HFFc6 (cell line): ENCODE results near the gene ZACN. TPM values are rescaled to one million over a fixed set of nuclear protein-coding genes. Genes with fewer than 3 reads are reported as not detected.
"Not testable (repeated sequence)": the region's sequence is repeated elsewhere in the genome, so short reads cannot be mapped to it uniquely, and the experiment has no call there.

ENCODE experiments used
- DNase-seq: peaks from one replicate; pipeline ENCODE4 v3.0.0-alpha.2; 2018
- H3K27ac Mint-ChIP-seq: 2 replicates; pipeline ENCODE4 v1.8.0; 2020; ENCODE audit warnings: mild to moderate bottlenecking, mixed read lengths
- H3K27me3 Mint-ChIP-seq: 2 replicates; pipeline ENCODE4 v1.8.0; 2021; ENCODE audit warnings: mild to moderate bottlenecking, moderate library complexity, mixed read lengths; ENCODE audit not compliant: insufficient read depth
- H3K36me3 Mint-ChIP-seq: 2 replicates; pipeline ENCODE4 v1.8.0; 2021; ENCODE audit warnings: low read depth, mixed read lengths
- H3K4me1 Mint-ChIP-seq: 2 replicates; pipeline ENCODE4 v1.8.0; 2020; ENCODE audit warnings: low read depth, mixed read lengths
- H3K4me3 Mint-ChIP-seq: 2 replicates; pipeline ENCODE4 v1.8.0; 2020; ENCODE audit warnings: mild to moderate bottlenecking, moderate library complexity, mixed read lengths
- H3K9me3 Mint-ChIP-seq: 2 replicates; pipeline ENCODE4 v1.8.0; 2020; ENCODE audit warnings: mild to moderate bottlenecking, mixed read lengths
- total RNA-seq, 6 experiments: library from RNA; stranded (reverse); fragmentation: NEBNext Ultra II Directional; extraction: Animal tissue kit (Norgen Biotek cat#: 25700); gene quantifications; 2 replicates in 1 of 6; 3 replicates in 5 of 6; pipeline ENCODE4 v1.2.3, GENCODE V29; 2021
- TF ChIP-seq, protein P1 (sequence below): fragments of 200-600 bp; sonication (generic); IDR thresholded peaks from 2 replicates; pipeline ENCODE4 v1.5.0; 2021; ENCODE audit warnings: antibody characterized with exemption, mild to moderate bottlenecking

Gene ZACN
- total RNA-seq, 6 experiments from 2014 or later: 0.23 to 0.26 TPM; not detected in 4

DNA sequence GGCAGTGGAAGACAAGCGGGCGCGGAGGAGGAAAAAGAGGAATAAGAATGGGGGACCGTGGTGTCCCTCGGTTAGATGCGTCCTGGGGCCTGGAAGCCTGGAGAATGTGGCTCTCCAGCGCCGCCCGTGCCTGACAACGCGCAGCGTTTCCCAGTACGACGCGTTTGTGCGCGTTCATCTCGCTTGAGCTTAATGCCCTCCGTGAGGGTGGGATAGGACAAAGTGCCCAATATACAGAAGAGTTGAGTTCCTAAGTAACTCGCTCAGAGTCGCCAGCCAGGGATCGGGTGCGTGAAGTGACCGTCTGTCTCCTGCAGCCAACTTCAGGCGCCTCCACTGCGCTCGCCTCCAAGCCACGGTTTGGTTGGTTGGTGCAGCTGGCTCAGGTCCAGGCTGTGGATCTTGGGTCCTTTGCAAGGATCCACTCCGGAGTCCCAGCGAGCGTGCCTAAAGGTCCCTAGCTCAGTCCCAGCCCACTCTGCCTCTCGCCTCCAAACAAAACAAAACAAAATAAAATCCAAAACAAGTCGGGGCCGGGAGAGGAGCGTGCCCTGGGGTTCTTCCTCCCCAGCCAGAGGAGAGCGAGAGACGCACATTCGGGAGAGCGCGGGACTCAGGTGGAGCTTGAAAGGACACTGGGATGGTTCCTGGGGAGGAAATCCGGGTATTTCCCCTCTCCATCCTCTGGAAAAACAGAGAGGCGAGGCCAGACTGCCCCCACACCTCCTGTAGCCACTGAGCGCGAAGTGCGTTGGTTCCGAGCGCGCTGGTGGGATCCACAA, 3.4 kb upstream of the ZACN start:
- no peak for DNase-seq
- Mint-ChIP-seq H3K4me3 (no peak overlapping the region), H3K4me1 (peaks cover 21% of the 10 kb centered on the region), H3K27ac (no peak overlapping the region), H3K27me3 (peaks cover 53% of the 10 kb centered on the region), H3K9me3 (no peaks in the 10 kb centered on the region), H3K36me3 (peaks cover 8% of the 10 kb centered on the region)
- TF ChIP-seq, protein P1, sequence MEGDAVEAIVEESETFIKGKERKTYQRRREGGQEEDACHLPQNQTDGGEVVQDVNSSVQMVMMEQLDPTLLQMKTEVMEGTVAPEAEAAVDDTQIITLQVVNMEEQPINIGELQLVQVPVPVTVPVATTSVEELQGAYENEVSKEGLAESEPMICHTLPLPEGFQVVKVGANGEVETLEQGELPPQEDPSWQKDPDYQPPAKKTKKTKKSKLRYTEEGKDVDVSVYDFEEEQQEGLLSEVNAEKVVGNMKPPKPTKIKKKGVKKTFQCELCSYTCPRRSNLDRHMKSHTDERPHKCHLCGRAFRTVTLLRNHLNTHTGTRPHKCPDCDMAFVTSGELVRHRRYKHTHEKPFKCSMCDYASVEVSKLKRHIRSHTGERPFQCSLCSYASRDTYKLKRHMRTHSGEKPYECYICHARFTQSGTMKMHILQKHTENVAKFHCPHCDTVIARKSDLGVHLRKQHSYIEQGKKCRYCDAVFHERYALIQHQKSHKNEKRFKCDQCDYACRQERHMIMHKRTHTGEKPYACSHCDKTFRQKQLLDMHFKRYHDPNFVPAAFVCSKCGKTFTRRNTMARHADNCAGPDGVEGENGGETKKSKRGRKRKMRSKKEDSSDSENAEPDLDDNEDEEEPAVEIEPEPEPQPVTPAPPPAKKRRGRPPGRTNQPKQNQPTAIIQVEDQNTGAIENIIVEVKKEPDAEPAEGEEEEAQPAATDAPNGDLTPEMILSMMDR: no peak

DNA sequence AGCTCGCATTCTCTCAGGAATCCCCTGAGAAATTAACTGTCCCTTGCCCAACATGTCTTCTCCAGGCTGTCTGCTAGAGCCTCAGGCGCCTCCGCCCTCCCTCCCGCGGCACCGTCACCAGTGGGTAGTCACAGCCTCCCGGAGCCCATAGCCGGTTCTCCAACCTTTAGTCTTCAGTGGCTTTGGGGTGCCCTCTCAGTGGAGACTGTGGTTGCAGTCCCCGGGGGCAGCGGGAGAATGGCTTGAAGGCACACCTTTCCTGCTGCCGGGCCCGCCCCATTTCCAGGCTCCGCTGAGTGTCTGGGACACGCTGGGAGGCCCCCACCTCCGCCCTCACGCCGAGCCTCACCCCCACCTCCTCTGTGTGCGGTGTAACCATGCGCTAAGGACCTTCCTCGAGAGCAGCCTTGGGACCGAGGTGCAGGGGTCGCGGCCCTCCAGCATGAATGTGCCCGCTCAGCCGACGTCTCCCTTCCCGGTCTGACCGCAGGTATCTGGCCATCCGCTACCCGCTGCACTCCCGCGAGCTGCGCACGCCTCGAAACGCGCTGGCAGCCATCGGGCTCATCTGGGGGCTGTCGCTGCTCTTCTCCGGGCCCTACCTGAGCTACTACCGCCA, 2.7 kb upstream of the ZACN start:
- H3K9me3 Mint-ChIP-seq: no peaks in the 10 kb centered on the region
- H3K4me3 Mint-ChIP-seq: no peak overlapping the region
- peaks cover 14% of the 10 kb centered on the region for H3K4me1 Mint-ChIP-seq
- peaks cover 56% of the 10 kb centered on the region for H3K27me3 Mint-ChIP-seq
- peaks cover 8% of the 10 kb centered on the region for H3K36me3 Mint-ChIP-seq
- H3K27ac Mint-ChIP-seq: no peak overlapping the region
- TF ChIP-seq, protein P1: no peak
- no peak for DNase-seq

DNA sequence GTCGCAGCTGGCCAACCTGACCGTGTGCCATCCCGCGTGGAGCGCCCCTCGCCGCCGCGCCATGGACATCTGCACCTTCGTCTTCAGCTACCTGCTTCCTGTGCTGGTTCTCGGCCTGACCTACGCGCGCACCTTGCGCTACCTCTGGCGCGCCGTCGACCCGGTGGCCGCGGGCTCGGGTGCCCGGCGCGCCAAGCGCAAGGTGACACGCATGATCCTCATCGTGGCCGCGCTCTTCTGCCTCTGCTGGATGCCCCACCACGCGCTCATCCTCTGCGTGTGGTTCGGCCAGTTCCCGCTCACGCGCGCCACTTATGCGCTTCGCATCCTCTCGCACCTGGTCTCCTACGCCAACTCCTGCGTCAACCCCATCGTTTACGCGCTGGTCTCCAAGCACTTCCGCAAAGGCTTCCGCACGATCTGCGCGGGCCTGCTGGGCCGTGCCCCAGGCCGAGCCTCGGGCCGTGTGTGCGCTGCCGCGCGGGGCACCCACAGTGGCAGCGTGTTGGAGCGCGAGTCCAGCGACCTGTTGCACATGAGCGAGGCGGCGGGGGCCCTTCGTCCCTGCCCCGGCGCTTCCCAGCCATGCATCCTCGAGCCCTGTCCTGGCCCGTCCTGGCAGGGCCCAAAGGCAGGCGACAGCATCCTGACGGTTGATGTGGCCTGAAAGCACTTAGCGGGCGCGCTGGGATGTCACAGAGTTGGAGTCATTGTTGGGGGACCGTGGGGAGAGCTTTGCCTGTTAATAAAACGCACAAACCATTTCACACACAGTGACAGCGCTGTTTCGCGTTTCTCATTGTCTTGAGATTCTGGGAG, 2.0 kb upstream of the ZACN start:
- TF ChIP-seq, protein P1: no peak
- H3K4me3 Mint-ChIP-seq: no peak overlapping the region; the same call in 1 of the 2 replicates
- no peak for DNase-seq
- H3K27ac Mint-ChIP-seq: no peak overlapping the region
- no peaks in the 10 kb centered on the region for H3K9me3 Mint-ChIP-seq
- H3K36me3 Mint-ChIP-seq: peaks cover under 1% of the 10 kb centered on the region; the same call in 1 of the 2 replicates
- H3K27me3 Mint-ChIP-seq: peaks cover 61% of the 10 kb centered on the region
- peaks cover 13% of the 10 kb centered on the region for H3K4me1 Mint-ChIP-seq

DNA sequence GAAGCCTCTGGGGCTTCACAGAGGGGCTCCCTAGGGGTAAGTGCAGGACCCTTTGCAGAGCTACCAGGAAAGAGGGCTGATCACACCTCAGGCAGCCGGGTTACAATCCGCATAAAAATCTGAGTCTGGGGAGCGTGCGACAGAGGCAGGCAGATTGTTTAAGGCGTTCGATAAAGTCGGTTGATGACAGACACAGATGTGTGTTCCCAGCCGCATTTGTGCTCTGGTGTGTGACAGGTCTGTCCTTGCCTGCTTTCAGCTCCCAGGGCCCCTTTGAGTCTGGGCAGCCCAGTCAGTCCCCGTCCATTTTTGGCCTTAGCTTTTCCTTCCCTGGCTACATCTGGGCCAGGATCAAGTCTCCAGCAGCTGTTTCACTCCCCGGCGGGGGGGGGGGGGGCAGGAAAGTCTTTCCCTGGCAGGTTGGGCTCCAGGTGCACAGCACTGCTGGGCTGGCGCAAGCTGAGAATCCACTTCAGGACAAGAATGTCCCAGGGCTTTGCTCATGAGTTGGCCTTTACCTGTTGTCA, 1.3 kb upstream of the ZACN start:
- Mint-ChIP-seq H3K27ac (no peak overlapping the region), H3K36me3 (no peaks in the 10 kb centered on the region; the same call in 1 of the 2 replicates), H3K4me3 (no peak overlapping the region), H3K4me1 (peaks cover 10% of the 10 kb centered on the region), H3K9me3 (no peaks in the 10 kb centered on the region), H3K27me3 (peaks cover 62% of the 10 kb centered on the region)
- TF ChIP-seq, protein P1: no peak
- no peak for DNase-seq

DNA sequence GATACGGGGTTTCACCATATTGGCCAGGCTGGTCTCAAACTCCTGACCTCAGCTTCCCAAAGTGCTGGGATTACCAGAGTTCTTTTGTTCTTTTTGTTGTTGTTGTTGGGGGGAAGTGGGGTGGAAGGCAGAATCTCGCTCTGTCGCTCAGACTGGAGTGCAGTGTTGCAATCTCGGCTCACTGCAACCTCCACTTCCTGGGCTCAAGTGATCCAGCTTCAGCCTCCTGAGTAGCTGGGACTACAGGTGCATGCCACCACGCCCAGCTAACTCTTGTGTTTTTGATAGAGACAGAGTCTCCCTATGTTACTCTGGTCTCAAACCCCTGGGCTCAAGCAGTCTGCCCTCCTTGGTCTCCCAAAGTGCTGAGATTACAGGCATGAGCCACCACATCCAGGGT, 612 bp upstream of the ZACN start:
- not testable (repeated sequence) for DNase-seq, H3K4me1 Mint-ChIP-seq, H3K9me3 Mint-ChIP-seq, H3K4me3 Mint-ChIP-seq, H3K36me3 Mint-ChIP-seq, H3K27ac Mint-ChIP-seq
- peaks cover 62% of the 10 kb centered on the region for H3K27me3 Mint-ChIP-seq
